CD14-positive monocyte (primary cell): ENCODE results near the gene RAB5A. TPM values are rescaled to one million over a fixed set of nuclear protein-coding genes. Genes with fewer than 3 reads are reported as not detected.
A peak's percentile ranks its signal among the peaks of the same experiment; 100 is the strongest.

Experiments used
- DNase-seq, 3 donors: peaks; one replicate each; pipeline ENCODE4 v3.0.0-alpha.2; 2011 to 2022
- H2AFZ ChIP-seq: 2 replicates; pipeline ENCODE4 v1.6.0; 2012; ENCODE audit warnings: mild to moderate bottlenecking, low read depth, low read length, inconsistent platforms; ENCODE audit not compliant: insufficient read depth, poor library complexity, severe bottlenecking
- H3K27ac ChIP-seq, 2 donors: 1 replicate in 1 of 2; 2 replicates in 1 of 2; pipeline ENCODE4 v1.5.1; 2012 to 2013; ENCODE audit warnings: low read length in 2 of 2, control low read depth in 1 of 2, inconsistent platforms in 1 of 2, low read depth in 1 of 2, mild to moderate bottlenecking in 1 of 2
- H3K27me3 ChIP-seq, 2 donors: one replicate each; pipeline versions ENCODE4 v1.6.0 to v1.6.1; 2011 to 2013; ENCODE audit warnings: low read length in 2 of 2; ENCODE audit not compliant: control insufficient read depth in 2 of 2, insufficient read depth in 2 of 2
- H3K36me3 ChIP-seq, 2 donors: replicated peaks in 1 of 2; 1 replicate in 1 of 2; 2 replicates in 1 of 2; pipeline versions ENCODE4 v1.5.1 to v1.6.1; 2012 to 2013; ENCODE audit warnings: low read length in 2 of 2, control low read depth in 1 of 2, inconsistent platforms in 1 of 2, mild to moderate bottlenecking in 1 of 2; ENCODE audit not compliant: insufficient read depth in 2 of 2, control insufficient read depth in 1 of 2
- H3K4me1 ChIP-seq, 2 donors: 1 replicate in 1 of 2; 2 replicates in 1 of 2; pipeline versions ENCODE4 v1.5.1 to v1.6.1; 2012 to 2013; ENCODE audit warnings: low read length in 2 of 2, control low read depth in 1 of 2, inconsistent platforms in 1 of 2, mild to moderate bottlenecking in 1 of 2, moderate library complexity in 1 of 2; ENCODE audit not compliant: insufficient read depth in 2 of 2, control insufficient read depth in 1 of 2
- H3K4me2 ChIP-seq: replicated peaks from 2 replicates; pipeline ENCODE3; 2012; ENCODE audit warnings: low read length, moderate library complexity, mild to moderate bottlenecking; ENCODE audit not compliant: poor library complexity, severe bottlenecking; ENCODE audit errors: extremely low read depth
- H3K4me3 ChIP-seq, 3 experiments: fragments of 200-600 bp in 1 of 3; sonication (generic) in 1 of 3; replicated peaks in 1 of 3; 1 replicate in 2 of 3; 2 replicates in 1 of 3; pipeline ENCODE4 v1.5.1; 2011 to 2013; ENCODE audit warnings: low read length in 3 of 3, mild to moderate bottlenecking in 3 of 3, control low read depth in 2 of 3, low read depth in 2 of 3, inconsistent platforms in 1 of 3, moderate library complexity in 1 of 3
- H3K79me2 ChIP-seq: 2 replicates; pipeline ENCODE4 v1.6.0; 2012; ENCODE audit warnings: mild to moderate bottlenecking, control low read depth, inconsistent platforms, low read length, moderate library complexity; ENCODE audit not compliant: insufficient read depth
- H3K9ac ChIP-seq: 2 replicates; pipeline ENCODE4 v1.6.0; 2017; ENCODE audit warnings: low read length, mild to moderate bottlenecking; ENCODE audit not compliant: insufficient read depth, poor library complexity, severe bottlenecking
- H3K9me3 ChIP-seq, 2 donors: replicated peaks in 1 of 2; 1 replicate in 1 of 2; 2 replicates in 1 of 2; pipeline versions ENCODE4 v1.5.1 to v1.6.1; 2012 to 2013; ENCODE audit warnings: low read length in 2 of 2, control low read depth in 1 of 2; ENCODE audit not compliant: control insufficient read depth in 1 of 2, insufficient read depth in 1 of 2
- H4K20me1 ChIP-seq: 2 replicates; pipeline ENCODE4 v1.6.0; 2012; ENCODE audit warnings: mild to moderate bottlenecking, low read length, control low read depth, moderate library complexity; ENCODE audit not compliant: insufficient read depth
- H3K27ac Mint-ChIP-seq, 7 donors: one replicate each; pipeline ENCODE4 v1.8.0; 2020; ENCODE audit warnings: mild to moderate bottlenecking in 7 of 7, mixed read lengths in 7 of 7, moderate library complexity in 6 of 7, inconsistent platforms in 2 of 7
- H3K27me3 Mint-ChIP-seq, 3 donors: one replicate each; pipeline ENCODE4 v1.8.0; 2021 to 2022; ENCODE audit warnings: low read depth in 3 of 3, mild to moderate bottlenecking in 3 of 3, mixed read lengths in 3 of 3, moderate library complexity in 3 of 3, inconsistent platforms in 1 of 3
- H3K36me3 Mint-ChIP-seq, 2 donors: one replicate each; pipeline ENCODE4 v1.8.0; 2020; ENCODE audit warnings: mixed read lengths in 2 of 2, inconsistent platforms in 1 of 2, mild to moderate bottlenecking in 1 of 2
- H3K4me1 Mint-ChIP-seq: one replicate; pipeline ENCODE4 v1.8.0; 2020; ENCODE audit warnings: mild to moderate bottlenecking, mixed read lengths
- H3K4me3 Mint-ChIP-seq, 2 donors: one replicate each; pipeline ENCODE4 v1.8.0; 2020; ENCODE audit warnings: mild to moderate bottlenecking in 2 of 2, mixed read lengths in 2 of 2, moderate library complexity in 1 of 2
- H3K9me3 Mint-ChIP-seq, 7 donors: one replicate each; pipeline ENCODE4 v1.8.0; 2020 to 2022; ENCODE audit warnings: mixed read lengths in 7 of 7, mild to moderate bottlenecking in 6 of 7, moderate library complexity in 6 of 7, inconsistent platforms in 2 of 7
- WGBS: methylation state at CpG from one replicate; pipeline ENCODE4 v1.1.5; 2013; ENCODE audit warnings: missing lambda C conversion rate; ENCODE audit not compliant: insufficient coverage; 5-methylcytosine and 5-hydroxymethylcytosine counted together
- intact Hi-C, 2 donors: fragments of 100-400 bp; cut with micrococcal nuclease; formaldehyde crosslinking; loops; one replicate each; pipeline versions ENCODE4 v1.15.0 to v1.15.1; 2023
- polyA plus RNA-seq, 3 donors: library from polyadenylated mRNA; depleted of rRNA in 1 of 3; unstranded in 2 of 3; stranded (reverse) in 1 of 3; fragments of 300-500 nt in 2 of 3; fragments of >200 nt in 1 of 3; fragmentation: Illumina TruSeq in 2 of 3; gene quantifications; 1 replicate in 2 of 3; 2 replicates in 1 of 3; pipeline ENCODE4 v1.2.3, GENCODE V29; 2012 to 2021
- TF ChIP-seq, protein P1 (sequence below): fragments of 200-600 bp; IDR thresholded peaks from one replicate; pipeline ENCODE4 v1.8.0; 2022; ENCODE audit warnings: antibody characterized with exemption, mild to moderate bottlenecking

The RAB5A gene
- polyA plus RNA-seq, 3 donors, result 25.7 to 60.2 (median 33.8) TPM

DNA sequence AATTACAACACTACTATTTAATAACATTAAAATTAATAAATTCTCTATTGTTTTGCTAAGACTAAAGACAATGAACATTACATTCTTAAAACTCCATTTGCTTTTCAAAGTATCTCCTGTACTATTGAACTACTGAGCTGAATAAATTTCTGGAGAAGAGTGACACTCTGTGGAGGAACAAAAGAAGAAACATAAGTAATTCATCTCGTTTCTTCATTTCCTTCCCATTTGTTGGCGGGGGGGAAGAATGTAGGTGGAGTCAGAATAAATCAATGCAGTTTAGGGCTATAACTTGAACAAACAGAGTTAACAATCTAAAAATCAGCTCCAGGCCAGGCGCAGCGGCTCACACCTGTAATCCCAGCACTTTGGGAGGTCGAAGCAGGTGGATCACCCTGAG, 45.6 kb upstream of the RAB5A start:
- Histone ChIP-seq H3K27me3 (no peaks in the 10 kb centered on the region), H3K9ac (no peak overlapping the region), H3K4me1 (peaks cover 11 to 14% of the 10 kb centered on the region in 2 donors), H3K79me2 (no peaks in the 10 kb centered on the region), H3K27ac (peak overlapping the region; percentile 42 to 52), H3K4me3 (peak overlapping the region in 1 of 3 experiments; percentile 48), H3K4me2 (peak overlapping the region; percentile 62), H3K36me3 (no peaks in the 10 kb centered on the region), H3K9me3 (no peaks in the 10 kb centered on the region), H4K20me1 (no peaks in the 10 kb centered on the region), H2AFZ (no peak overlapping the region)
- TF ChIP-seq, protein P1, sequence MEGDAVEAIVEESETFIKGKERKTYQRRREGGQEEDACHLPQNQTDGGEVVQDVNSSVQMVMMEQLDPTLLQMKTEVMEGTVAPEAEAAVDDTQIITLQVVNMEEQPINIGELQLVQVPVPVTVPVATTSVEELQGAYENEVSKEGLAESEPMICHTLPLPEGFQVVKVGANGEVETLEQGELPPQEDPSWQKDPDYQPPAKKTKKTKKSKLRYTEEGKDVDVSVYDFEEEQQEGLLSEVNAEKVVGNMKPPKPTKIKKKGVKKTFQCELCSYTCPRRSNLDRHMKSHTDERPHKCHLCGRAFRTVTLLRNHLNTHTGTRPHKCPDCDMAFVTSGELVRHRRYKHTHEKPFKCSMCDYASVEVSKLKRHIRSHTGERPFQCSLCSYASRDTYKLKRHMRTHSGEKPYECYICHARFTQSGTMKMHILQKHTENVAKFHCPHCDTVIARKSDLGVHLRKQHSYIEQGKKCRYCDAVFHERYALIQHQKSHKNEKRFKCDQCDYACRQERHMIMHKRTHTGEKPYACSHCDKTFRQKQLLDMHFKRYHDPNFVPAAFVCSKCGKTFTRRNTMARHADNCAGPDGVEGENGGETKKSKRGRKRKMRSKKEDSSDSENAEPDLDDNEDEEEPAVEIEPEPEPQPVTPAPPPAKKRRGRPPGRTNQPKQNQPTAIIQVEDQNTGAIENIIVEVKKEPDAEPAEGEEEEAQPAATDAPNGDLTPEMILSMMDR, result no peak
- peak in 2 of 3 donors; percentile 9 to 14 for DNase-seq
- intact Hi-C loops, result no loop called here
- Mint-ChIP-seq H3K4me3 (peak overlapping the region; percentile 9 to 71), H3K27me3 (peaks cover 0 to 2% (median 0%) of the 10 kb centered on the region in 3 donors), H3K36me3 (no peaks in the 10 kb centered on the region), H3K27ac (peak overlapping the region; percentile 52 to 85 (median 68)), H3K9me3 (no peaks in the 10 kb centered on the region), H3K4me1 (peaks cover 12% of the 10 kb centered on the region)
- 97% methylated on average over 3 of the region's 5 CpGs for WGBS

DNA sequence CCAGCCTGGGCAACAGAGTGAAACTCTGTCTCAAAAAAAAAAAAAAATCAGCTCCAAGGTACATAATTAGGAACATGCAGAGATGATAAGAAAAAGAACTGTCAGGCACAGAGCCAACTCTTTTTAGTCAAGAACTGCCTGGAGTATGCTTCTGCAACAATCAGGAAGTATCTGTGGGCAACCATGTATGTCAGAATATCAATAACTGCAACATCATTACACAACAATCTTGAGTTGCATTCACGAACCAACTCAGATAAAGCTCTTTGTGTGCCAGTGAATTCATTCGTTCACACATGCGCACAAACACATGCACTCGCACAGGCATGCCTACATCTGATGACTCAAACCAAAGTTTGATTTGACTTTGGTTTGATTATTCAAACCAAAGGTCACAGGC, 45.0 kb upstream of the RAB5A start:
- WGBS, result 10% methylated on average over 2 of the region's 4 CpGs
- no peaks in the 10 kb centered on the region for H3K27me3 ChIP-seq
- DNase-seq, result peak; percentile 46 to 67 (median 47)
- peaks cover 11 to 14% of the 10 kb centered on the region in 2 donors for H3K4me1 ChIP-seq
- H3K9me3 ChIP-seq, result no peaks in the 10 kb centered on the region
- intact Hi-C loops, result no loop called here
- TF ChIP-seq, protein P1, result no peak
- H3K27ac ChIP-seq, result peak overlapping the region; percentile 42 to 52
- H3K4me2 ChIP-seq, result peak overlapping the region; percentile 62
- H3K27me3 Mint-ChIP-seq, result peaks cover 0 to 2% (median 0%) of the 10 kb centered on the region in 3 donors
- peak overlapping the region; percentile 22 for H2AFZ ChIP-seq
- peak overlapping the region in 1 of 3 experiments; percentile 48 for H3K4me3 ChIP-seq
- H3K36me3 ChIP-seq, result no peaks in the 10 kb centered on the region
- no peaks in the 10 kb centered on the region for H4K20me1 ChIP-seq
- H3K4me1 Mint-ChIP-seq, result peaks cover 12% of the 10 kb centered on the region
- H3K4me3 Mint-ChIP-seq, result peak overlapping the region in 1 of 2 donors; percentile 64
- H3K27ac Mint-ChIP-seq, result peak overlapping the region; percentile 50 to 85 (median 68)
- no peaks in the 10 kb centered on the region for H3K36me3 Mint-ChIP-seq
- no peak overlapping the region for H3K9ac ChIP-seq
- no peaks in the 10 kb centered on the region for H3K79me2 ChIP-seq
- H3K9me3 Mint-ChIP-seq, result no peaks in the 10 kb centered on the region
